Left hindlimb (tissue), 1 donor: ENCODE results near the gene GANC.

ENCODE experiments used
- DNase-seq: peaks from one replicate; pipeline ENCODE4 v3.0.0-alpha.2; 2018

Gene GANC

DNA sequence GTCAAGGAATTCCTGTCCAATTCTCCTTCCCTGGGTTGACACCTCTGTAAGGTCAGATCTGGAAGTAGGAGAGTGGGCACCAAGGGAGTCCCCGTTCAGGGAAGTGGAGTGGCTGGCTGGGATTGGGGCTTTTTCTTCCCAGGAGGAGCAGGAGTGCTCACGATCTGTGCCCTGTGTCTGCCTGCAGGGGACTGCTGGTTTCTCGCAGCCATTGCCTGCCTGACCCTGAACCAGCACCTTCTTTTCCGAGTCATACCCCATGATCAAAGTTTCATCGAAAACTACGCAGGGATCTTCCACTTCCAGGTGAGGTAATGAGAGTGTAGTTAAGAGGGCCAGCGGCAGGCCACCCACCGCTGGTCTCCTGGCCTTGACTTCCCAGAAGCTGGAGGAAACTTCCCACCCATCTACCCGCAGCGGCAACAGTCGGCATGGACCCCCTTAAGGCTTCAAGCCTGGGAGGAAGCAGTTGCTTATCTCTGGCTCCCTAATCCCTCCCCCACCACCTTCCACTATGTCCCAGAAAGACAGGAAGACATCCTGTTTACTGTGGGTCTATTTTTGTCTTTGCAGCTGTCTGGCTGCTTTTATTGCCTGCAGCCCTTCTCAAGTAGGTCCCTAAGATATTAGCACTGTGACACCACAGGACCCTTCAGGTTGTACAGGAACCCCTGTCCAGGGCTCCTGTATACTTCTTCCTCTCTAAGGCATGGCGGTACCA lies 113.1 kb downstream of the GANC start:
- DNase-seq: no peak

DNA sequence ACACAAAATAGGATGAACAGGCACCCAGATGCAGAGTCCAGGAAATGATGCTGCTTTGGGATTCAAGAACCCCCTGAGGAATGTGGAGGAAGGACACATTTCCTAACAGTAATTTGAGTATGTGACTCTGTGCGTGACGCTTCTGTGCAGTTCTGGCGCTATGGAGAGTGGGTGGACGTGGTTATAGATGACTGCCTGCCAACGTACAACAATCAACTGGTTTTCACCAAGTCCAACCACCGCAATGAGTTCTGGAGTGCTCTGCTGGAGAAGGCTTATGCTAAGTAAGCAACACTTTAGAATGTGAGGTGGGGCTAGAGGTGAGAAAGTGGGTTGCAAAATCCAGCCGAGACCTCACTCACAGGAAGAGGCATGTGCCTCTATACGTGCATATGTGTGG lies 114.6 kb downstream of the GANC start:
- DNase-seq: no peak

DNA sequence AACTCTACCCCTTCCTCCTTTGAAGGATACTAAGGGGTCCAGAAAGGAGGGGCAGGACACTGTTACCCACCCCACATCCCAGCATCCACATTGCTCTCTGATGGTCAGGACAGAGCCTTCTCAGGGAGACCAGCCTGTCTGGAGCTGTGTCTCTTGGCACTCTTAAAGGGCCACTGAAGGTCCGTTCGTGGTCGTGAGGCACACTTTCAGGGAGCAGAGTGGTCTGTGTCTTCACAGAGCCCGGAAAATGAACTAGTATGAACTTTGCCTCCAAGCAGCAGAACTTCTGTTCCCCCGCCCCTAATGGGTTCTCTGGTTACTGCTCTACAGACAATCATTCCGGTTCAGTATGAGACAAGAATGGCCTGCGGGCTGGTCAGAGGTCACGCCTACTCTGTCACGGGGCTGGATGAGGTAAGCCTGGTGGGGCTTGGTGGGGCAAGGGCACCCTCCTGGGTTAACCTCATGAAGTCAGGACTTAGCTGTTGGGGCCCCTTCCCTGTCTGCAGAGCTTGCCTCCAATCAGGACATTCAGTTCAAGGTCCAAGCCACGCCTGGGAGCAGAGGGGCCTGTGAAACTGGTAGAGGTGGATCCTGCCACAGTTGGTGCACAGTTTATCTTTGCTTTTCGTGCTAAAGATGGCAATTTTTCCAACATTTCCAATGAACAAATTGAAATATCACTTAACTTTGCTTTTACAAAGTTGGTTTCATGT lies 119.5 kb downstream of the GANC start:
- no peak for DNase-seq

DNA sequence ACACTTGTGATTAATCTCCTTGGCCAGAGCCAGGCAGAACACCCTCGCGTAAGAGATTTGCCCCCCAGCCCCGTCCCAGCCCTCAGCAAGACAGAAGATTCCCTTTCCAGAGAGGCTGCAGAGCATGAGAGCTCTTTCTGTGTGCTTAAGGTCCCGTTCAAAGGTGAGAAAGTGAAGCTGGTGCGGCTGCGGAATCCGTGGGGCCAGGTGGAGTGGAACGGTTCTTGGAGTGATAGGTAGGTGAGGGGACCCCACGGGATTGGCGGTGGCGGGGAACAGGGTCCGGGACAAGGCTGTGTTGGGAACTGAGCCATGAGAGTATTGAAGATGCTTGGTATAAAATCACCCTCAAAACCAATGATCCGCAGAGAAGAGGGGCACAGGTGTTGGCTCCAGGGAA lies 121.1 kb downstream of the GANC start:
- DNase-seq: no peak

DNA sequence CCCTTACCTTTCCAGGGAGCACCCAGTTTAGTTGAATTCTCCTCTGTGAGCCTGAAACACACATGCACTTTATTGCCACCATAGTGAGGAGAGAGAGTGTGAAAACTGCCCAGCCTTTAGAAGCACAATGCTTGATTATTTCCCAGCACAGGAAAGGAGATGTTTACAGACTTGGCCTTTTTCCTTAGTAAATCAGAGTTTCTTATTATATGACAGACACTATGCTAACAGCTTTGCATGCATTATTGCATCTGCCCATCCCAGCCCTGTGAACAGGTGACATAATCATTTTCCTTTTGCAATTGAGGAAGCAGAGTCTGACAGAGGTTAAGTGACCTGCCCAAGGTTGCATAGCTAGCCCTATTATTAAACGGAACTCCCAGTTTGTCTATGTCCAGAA lies 122.8 kb downstream of the GANC start:
- DNase-seq: no peak

GRCh38 chr15:42401544-42402454 lies 128.8 kb downstream of the GANC start:
- DNase-seq: no peak

DNA sequence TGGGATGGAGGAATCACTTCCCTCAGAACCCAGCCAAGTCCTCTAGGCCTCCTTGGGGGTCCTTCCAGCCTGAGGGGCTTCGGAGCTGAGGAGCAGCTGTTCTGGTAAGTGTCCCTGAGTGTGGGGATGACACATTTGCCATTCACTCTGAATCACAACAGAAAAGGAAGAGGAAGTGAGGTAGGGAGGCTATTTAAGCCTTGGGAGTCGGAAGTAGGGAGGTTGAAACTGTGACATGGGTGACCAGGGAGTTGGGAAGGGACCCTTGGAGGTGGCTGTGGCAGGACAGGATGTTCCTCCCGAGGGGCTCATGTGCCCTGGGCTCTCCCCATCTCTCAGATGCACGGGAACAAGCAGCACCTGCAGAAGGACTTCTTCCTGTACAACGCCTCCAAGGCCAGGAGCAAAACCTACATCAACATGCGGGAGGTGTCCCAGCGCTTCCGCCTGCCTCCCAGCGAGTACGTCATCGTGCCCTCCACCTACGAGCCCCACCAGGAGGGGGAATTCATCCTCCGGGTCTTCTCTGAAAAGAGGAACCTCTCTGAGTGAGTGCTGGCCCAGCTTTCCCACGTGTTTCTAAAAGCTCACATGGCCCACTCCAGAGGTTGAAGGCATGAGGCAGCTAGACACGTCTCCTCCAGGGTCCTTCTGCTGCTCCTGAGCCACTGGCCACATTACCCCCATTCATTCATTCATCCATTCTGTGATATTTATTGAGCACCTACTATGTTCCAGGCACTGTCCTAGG lies 129.6 kb downstream of the GANC start:
- DNase-seq: no peak

GRCh38 chr15:42403389-42403788 lies 130.4 kb downstream of the GANC start:
- DNase-seq: no peak

DNA sequence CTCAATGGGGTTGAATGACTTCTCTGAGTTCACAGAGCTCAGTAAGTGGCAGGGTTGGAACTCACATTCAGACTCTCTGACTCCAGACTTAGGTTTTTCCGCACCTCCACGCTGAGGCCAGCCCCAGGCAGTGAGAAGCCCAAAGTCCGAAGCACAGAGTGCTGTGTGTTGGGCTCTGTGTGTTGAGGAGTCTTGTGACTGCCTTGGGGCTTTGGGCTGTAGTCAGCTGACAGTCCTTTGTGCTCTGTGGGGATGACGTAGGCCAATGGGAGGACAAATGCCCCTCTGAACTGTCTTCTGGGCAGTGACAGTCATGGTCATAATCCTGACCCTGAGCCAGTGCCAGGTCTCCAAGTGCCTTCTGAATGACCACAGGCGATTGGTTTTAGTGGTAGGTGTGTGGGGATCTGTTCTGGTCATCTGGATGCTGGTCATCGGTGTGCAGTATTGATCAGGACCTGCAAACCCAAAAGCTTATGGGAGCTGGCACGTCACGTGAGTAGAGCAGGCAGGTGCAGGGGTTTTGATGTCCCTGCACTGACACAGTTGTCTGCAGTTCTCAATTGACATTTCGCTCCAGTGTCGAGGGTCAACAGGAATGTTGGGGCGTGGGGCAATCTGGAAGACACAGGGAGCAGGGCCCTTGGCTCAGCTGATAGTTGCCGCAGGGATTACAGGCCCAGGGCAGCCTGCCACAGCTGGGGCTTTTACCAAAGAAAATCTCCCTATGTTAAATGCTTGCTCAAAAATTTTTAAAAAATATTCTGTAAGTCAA lies 131.6 kb downstream of the GANC start:
- no peak for DNase-seq

- DNase-seq: no peak
Measured at GRCh38 chr15:42405863-42406482, 133.0 kb downstream of the GANC start.
